Lower lobe of right lung (tissue), 2 donors: ENCODE results near the gene CADM3. TPM values are rescaled to one million over a fixed set of nuclear protein-coding genes. Genes with fewer than 3 reads are reported as not detected.
A peak's percentile ranks its signal among the peaks of the same experiment; 100 is the strongest.

Experiments used
- ATAC-seq, 2 donors: fragments of 200-7000 bp; cut with Tn5 transposase; one replicate each; pipeline ENCODE4 v1.9.1; 2020 to 2022; ENCODE audit warnings: mild to moderate bottlenecking in 2 of 2, moderate library complexity in 2 of 2
- DNase-seq: peaks from one replicate; pipeline ENCODE4 v3.0.0-alpha.2; 2020
- H3K27ac ChIP-seq: fragments of 200-600 bp; one replicate; pipeline ENCODE4 v1.8.0; 2022
- H3K27me3 ChIP-seq: fragments of 200-600 bp; one replicate; pipeline ENCODE4 v1.8.0; 2022; ENCODE audit warnings: low read depth
- H3K36me3 ChIP-seq: fragments of 200-600 bp; one replicate; pipeline ENCODE4 v1.8.0; 2022; ENCODE audit warnings: mild to moderate bottlenecking
- H3K4me1 ChIP-seq: fragments of 200-600 bp; one replicate; pipeline ENCODE4 v1.8.0; 2022
- H3K4me3 ChIP-seq: fragments of 200-600 bp; one replicate; pipeline ENCODE4 v1.8.0; 2022; ENCODE audit warnings: mild to moderate bottlenecking
- H3K9me3 ChIP-seq: fragments of 200-600 bp; one replicate; pipeline ENCODE4 v1.8.0; 2022
- CTCF ChIP-seq: fragments of 200-600 bp; IDR thresholded peaks from one replicate; pipeline ENCODE4 v1.8.0; 2022; ENCODE audit warnings: antibody characterized with exemption, mild to moderate bottlenecking
- intact Hi-C: fragments of 100-400 bp; cut with DNase I; formaldehyde crosslinking; loops from one replicate; pipeline ENCODE4 v1.11.0; 2022
- total RNA-seq: library from RNA; stranded (reverse); fragmentation: NEBNext Ultra II Directional; extraction: Animal tissue kit (Norgen Biotek cat#: 25700); gene quantifications from one replicate; pipeline ENCODE4 v1.2.1, GENCODE V29; 2021
- donor health status: DM: no; HTN: yes; CAD: no; lungs with severe emphysema.

Gene CADM3
- total RNA-seq, 1 donor from 2014 or later = 8.8 TPM

- Histone ChIP-seq H3K4me1 (no peaks in the 10 kb centered on the region), H3K27ac (no peak overlapping the region), H3K4me3 (no peak overlapping the region), H3K27me3 (no peaks in the 10 kb centered on the region), H3K36me3 (no peaks in the 10 kb centered on the region), H3K9me3 (no peaks in the 10 kb centered on the region)
- intact Hi-C loops = no loop called here
- ATAC-seq (no peak), DNase-seq (no peak)
- TF ChIP-seq CTCF = no peak
Measured at GRCh38 chr1:159152031-159152430, 19.4 kb upstream of the CADM3 start.

GRCh38 chr1:159161001-159161718 lies 10.3 kb upstream of the CADM3 start:
- H3K27ac ChIP-seq = no peak overlapping the region
- peak; percentile 64 for DNase-seq

GRCh38 chr1:159161719-159162026 lies 9.7 kb upstream of the CADM3 start:
- no peaks in the 10 kb centered on the region for H3K9me3 ChIP-seq
- ATAC-seq = no peak
- H3K27ac ChIP-seq = no peak overlapping the region
- no peaks in the 10 kb centered on the region for H3K36me3 ChIP-seq
- peaks cover 3% of the 10 kb centered on the region for H3K27me3 ChIP-seq
- H3K4me3 ChIP-seq = no peak overlapping the region
- H3K4me1 ChIP-seq = peaks cover 5% of the 10 kb centered on the region
- intact Hi-C loops = no loop called here
- no peak for DNase-seq
- no peak for TF ChIP-seq CTCF

More at GRCh38 chr1:159161001-159161718, 10.3 kb upstream of the CADM3 start:
- peak; percentile 95 to 97 for ATAC-seq
- Histone ChIP-seq H3K9me3 (no peaks in the 10 kb centered on the region), H3K36me3 (no peaks in the 10 kb centered on the region), H3K4me3 (no peak overlapping the region), H3K27me3 (no peaks in the 10 kb centered on the region), H3K4me1 (peaks cover 5% of the 10 kb centered on the region)
- TF ChIP-seq CTCF = peak; percentile 90
- intact Hi-C loops = no loop called here

GRCh38 chr1:159162516-159163265 lies 8.7 kb upstream of the CADM3 start:
- intact Hi-C loops = no loop called here
- peaks cover 4% of the 10 kb centered on the region for H3K27me3 ChIP-seq

GRCh38 chr1:159163614-159164228 lies 7.7 kb upstream of the CADM3 start:
- H3K27me3 ChIP-seq = peaks cover 7% of the 10 kb centered on the region
- peaks cover 5% of the 10 kb centered on the region for H3K4me1 ChIP-seq
- no peaks in the 10 kb centered on the region for H3K9me3 ChIP-seq
- intact Hi-C loops = no loop called here
- H3K4me3 ChIP-seq = no peak overlapping the region
- H3K27ac ChIP-seq = no peak overlapping the region
- no peak for DNase-seq
- ATAC-seq = no peak
- no peaks in the 10 kb centered on the region for H3K36me3 ChIP-seq
- no peak for TF ChIP-seq CTCF

More at GRCh38 chr1:159162516-159163265, 8.7 kb upstream of the CADM3 start:
- Histone ChIP-seq H3K4me1 (peaks cover 5% of the 10 kb centered on the region), H3K9me3 (no peaks in the 10 kb centered on the region), H3K36me3 (no peaks in the 10 kb centered on the region), H3K27ac (no peak overlapping the region), H3K4me3 (no peak overlapping the region)
- DNase-seq (no peak), ATAC-seq (no peak)
- no peak for TF ChIP-seq CTCF
